ENCODE data around the gene DEGS1. TPM values are rescaled to one million over a fixed set of nuclear protein-coding genes. Genes with fewer than 3 reads are reported as not detected.

Gene DEGS1
- total RNA-seq, 1 experiment from 2014 or later = 71.3 TPM

- peaks cover 14% of the 10 kb centered on the region for H3F3A ChIP-seq (ENCODE audit: low read length, unreplicated experiment)
- TF ChIP-seq EZH2phosphoT487 (IDR thresholded peaks at IDR 0.05; ENCODE audit: borderline replicate concordance, low read length) (no peak), CTCF (conservative IDR thresholded peaks at IDR 0.05; ENCODE audit: low read depth, low read length) (no peak), EZH2 (IDR thresholded peaks at IDR 0.05; ENCODE audit: low read length, unreplicated experiment) (no peak)
- intact Hi-C loops (cut with micrococcal nuclease) = no loop called here
- no peak for ATAC-seq
- no peak overlapping the region for H3K4me3 ChIP-seq (ENCODE audit: low read length)
- no peaks in the 10 kb centered on the region for H3K79me2 ChIP-seq (ENCODE audit: low read length)
- no peaks in the 10 kb centered on the region for H3K9me3 ChIP-seq (ENCODE audit: low read length)
- no peak for DNase-seq
- no peaks in the 10 kb centered on the region for H4K20me1 ChIP-seq (ENCODE audit: low read length)
- H3K4me1 ChIP-seq (ENCODE audit: insufficient read depth, low read length) = peaks cover 43% of the 10 kb centered on the region
- H3K27ac ChIP-seq (ENCODE audit: low read length) = no peak overlapping the region
- H2AFZ ChIP-seq (ENCODE audit: low read length) = no peak overlapping the region
- POLR2A ChIA-PET (ENCODE audit: unreplicated experiment) = no interaction called here
- BruUV-seq (replicated peaks) = no TSS peak
- H3K27me3 ChIP-seq (ENCODE audit: low read length) = no peaks in the 10 kb centered on the region
- no peak overlapping the region for H3K4me2 ChIP-seq (ENCODE audit: low read length)
- H3K9me2 ChIP-seq (replicated peaks; ENCODE audit: low read length) = no peaks in the 10 kb centered on the region
- H3K9ac ChIP-seq (ENCODE audit: low read length) = no peak overlapping the region
- no peaks in the 10 kb centered on the region for H3K36me3 ChIP-seq (ENCODE audit: low read depth, low read length)
- CTCF ChIA-PET = no interaction called here
Measured at GRCh38 chr1:224201383-224201782, 18.3 kb downstream of the DEGS1 start.

- CTCF ChIA-PET = no interaction called here
- TF ChIP-seq EZH2phosphoT487 (IDR thresholded peaks at IDR 0.05; ENCODE audit: borderline replicate concordance, low read length) (no peak), CTCF (conservative IDR thresholded peaks at IDR 0.05; ENCODE audit: low read depth, low read length) (no peak), EZH2 (IDR thresholded peaks at IDR 0.05; ENCODE audit: low read length, unreplicated experiment) (no peak)
- Histone ChIP-seq H2AFZ (ENCODE audit: low read length) (no peak overlapping the region), H3K9me3 (ENCODE audit: low read length) (no peaks in the 10 kb centered on the region), H3K4me1 (ENCODE audit: insufficient read depth, low read length) (peaks cover 43% of the 10 kb centered on the region), H3K79me2 (ENCODE audit: low read length) (no peaks in the 10 kb centered on the region), H3K36me3 (ENCODE audit: low read depth, low read length) (no peaks in the 10 kb centered on the region), H4K20me1 (ENCODE audit: low read length) (no peaks in the 10 kb centered on the region), H3K4me2 (ENCODE audit: low read length) (no peak overlapping the region), H3K9ac (ENCODE audit: low read length) (no peak overlapping the region), H3F3A (ENCODE audit: low read length, unreplicated experiment) (peaks cover 14% of the 10 kb centered on the region), H3K27me3 (ENCODE audit: low read length) (no peaks in the 10 kb centered on the region), H3K27ac (ENCODE audit: low read length) (no peak overlapping the region), H3K9me2 (replicated peaks; ENCODE audit: low read length) (no peaks in the 10 kb centered on the region), H3K4me3 (ENCODE audit: low read length) (no peak overlapping the region)
- ATAC-seq = no peak
- POLR2A ChIA-PET (ENCODE audit: unreplicated experiment) = no interaction called here
- BruUV-seq (replicated peaks) = no TSS peak
- no peak for DNase-seq
- intact Hi-C loops (cut with micrococcal nuclease) = no loop called here
Measured at GRCh38 chr1:224201853-224202252, 18.8 kb downstream of the DEGS1 start.

- H3K36me3 ChIP-seq (ENCODE audit: low read depth, low read length) = no peaks in the 10 kb centered on the region
- intact Hi-C loops (cut with micrococcal nuclease) = no loop called here
- H4K20me1 ChIP-seq (ENCODE audit: low read length) = no peaks in the 10 kb centered on the region
- H3K9me3 ChIP-seq (ENCODE audit: low read length) = no peaks in the 10 kb centered on the region
- no peak for ATAC-seq
- CTCF ChIA-PET = interaction anchor here (0.5 kb wide), 1 partner anchor 128 kb away, joined by 4 read pairs; no protein-coding TSS in a partner anchor
- no peaks in the 10 kb centered on the region for H3K79me2 ChIP-seq (ENCODE audit: low read length)
- H3K27me3 ChIP-seq (ENCODE audit: low read length) = no peaks in the 10 kb centered on the region
- peak overlapping the region; percentile 51 for H3K4me2 ChIP-seq (ENCODE audit: low read length)
- no peak overlapping the region for H3K4me3 ChIP-seq (ENCODE audit: low read length)
- peak overlapping the region; percentile 98 for H3K27ac ChIP-seq (ENCODE audit: low read length)
- DNase-seq = peak; percentile 71
- no peaks in the 10 kb centered on the region for H3K9me2 ChIP-seq (replicated peaks; ENCODE audit: low read length)
- peaks cover 14% of the 10 kb centered on the region for H3F3A ChIP-seq (ENCODE audit: low read length, unreplicated experiment)
- TF ChIP-seq EZH2phosphoT487 (IDR thresholded peaks at IDR 0.05; ENCODE audit: borderline replicate concordance, low read length) (no peak), CTCF (conservative IDR thresholded peaks at IDR 0.05; ENCODE audit: low read depth, low read length) (no peak), EZH2 (IDR thresholded peaks at IDR 0.05; ENCODE audit: low read length, unreplicated experiment) (no peak)
- peaks cover 43% of the 10 kb centered on the region for H3K4me1 ChIP-seq (ENCODE audit: insufficient read depth, low read length)
- 0 out of 2 replicates have a peak overlapping the region, but pooled peaks have one; percentile 17 for H2AFZ ChIP-seq (ENCODE audit: low read length)
- POLR2A ChIA-PET (ENCODE audit: unreplicated experiment) = no interaction called here
- no TSS peak for BruUV-seq (replicated peaks)
- H3K9ac ChIP-seq (ENCODE audit: low read length) = peak overlapping the region; percentile 39; the same call in 1 of the 2 replicates
Measured at GRCh38 chr1:224203243-224204016, 20.4 kb downstream of the DEGS1 start.

Data from PC-3 (cell line).